ENCODE results near the gene S100A8. TPM values are rescaled to one million over a fixed set of nuclear protein-coding genes. Genes with fewer than 3 reads are reported as not detected.

The S100A8 gene
- total RNA-seq, 4 donors from 2014 or later: 50.4 to 402 (median 59.6) TPM

DNA sequence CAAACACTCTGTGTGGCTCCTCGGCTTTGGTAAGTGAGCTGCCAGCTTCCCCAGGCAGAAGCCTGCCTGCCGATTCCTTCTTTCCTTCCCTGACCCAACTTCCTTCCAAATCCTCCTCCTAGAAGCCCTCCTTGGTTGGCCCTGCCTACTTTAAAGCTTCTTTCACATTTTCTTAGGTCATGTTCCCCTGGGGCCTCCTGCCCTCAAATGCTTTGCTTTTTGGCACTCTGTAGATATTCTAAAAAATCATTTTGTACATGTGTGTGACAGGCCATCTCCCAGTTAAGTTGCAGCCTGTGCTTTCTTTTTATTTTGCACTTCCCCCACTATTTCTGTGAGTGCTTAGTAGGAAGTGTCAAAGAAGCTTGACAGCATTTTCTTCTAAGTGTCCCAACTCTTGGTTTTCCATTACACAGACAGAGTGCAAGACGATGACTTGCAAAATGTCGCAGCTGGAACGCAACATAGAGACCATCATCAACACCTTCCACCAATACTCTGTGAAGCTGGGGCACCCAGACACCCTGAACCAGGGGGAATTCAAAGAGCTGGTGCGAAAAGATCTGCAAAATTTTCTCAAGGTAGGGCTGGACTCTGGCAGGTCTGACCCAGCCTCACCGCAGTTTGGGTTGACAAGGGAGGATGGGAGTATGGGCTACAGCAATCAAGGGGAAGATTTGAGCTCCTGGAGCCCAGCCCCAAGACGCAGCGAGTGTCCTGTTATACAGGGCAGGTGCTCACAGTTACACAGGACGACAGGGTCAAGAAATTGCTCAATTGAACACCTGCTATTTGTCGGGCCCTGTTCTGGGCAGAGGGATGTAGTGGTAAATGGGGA is 32.8 kb downstream of the S100A8 start, which contains the start of gene S100A9:
Gene S100A9 (plus strand): TSS at position 2 of the 838 bp plus-strand sequence. CDS start 430 bp downstream, at position 432.
- no peak for DNase-seq (ENCODE audit: low spot score)
- ATAC-seq (ENCODE audit: low FRiP score): no peak
- TF ChIP-seq, protein P1, sequence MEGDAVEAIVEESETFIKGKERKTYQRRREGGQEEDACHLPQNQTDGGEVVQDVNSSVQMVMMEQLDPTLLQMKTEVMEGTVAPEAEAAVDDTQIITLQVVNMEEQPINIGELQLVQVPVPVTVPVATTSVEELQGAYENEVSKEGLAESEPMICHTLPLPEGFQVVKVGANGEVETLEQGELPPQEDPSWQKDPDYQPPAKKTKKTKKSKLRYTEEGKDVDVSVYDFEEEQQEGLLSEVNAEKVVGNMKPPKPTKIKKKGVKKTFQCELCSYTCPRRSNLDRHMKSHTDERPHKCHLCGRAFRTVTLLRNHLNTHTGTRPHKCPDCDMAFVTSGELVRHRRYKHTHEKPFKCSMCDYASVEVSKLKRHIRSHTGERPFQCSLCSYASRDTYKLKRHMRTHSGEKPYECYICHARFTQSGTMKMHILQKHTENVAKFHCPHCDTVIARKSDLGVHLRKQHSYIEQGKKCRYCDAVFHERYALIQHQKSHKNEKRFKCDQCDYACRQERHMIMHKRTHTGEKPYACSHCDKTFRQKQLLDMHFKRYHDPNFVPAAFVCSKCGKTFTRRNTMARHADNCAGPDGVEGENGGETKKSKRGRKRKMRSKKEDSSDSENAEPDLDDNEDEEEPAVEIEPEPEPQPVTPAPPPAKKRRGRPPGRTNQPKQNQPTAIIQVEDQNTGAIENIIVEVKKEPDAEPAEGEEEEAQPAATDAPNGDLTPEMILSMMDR (IDR thresholded peaks at IDR 0.05): no peak

DNA sequence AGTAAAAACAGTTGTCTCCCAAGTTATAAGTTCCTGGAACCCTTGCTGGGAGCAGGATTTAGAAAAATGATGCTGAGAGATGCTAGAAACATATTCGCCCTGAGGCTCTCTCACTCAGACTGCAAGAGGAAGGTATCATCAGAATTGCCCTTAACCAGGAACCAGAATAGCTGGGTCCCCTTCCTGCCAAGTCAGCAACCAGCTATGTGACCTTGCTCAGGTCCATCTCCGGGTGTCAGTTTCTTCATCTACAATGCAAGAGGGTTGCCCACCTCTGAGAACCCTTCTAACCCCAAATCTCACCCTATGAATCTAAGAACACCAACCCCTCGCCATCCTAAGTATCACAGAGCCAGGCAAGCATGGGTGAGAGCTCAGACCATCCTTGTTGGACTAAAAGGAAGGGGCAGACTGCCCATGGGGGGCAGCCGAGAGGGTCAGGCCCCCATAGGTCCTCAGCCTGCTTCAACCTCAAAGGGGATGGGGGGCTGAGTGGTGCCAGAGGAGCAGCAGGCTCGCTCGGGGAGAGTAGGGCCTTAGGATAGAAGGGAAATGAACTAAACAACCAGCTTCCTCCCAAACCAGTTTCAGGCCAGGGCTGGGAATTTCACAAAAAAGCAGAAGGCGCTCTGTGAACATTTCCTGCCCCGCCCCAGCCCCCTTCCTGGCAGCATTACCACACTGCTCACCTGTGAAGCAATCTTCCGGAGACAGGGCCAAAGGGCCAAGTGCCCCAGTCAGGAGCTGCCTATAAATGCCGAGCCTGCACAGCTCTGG is 33.6 kb downstream of the S100A8 start:
- DNase-seq (ENCODE audit: low spot score) (no peak), ATAC-seq (ENCODE audit: low FRiP score) (peak; percentile 70)
- TF ChIP-seq, protein P1 (IDR thresholded peaks at IDR 0.05): no peak

DNA sequence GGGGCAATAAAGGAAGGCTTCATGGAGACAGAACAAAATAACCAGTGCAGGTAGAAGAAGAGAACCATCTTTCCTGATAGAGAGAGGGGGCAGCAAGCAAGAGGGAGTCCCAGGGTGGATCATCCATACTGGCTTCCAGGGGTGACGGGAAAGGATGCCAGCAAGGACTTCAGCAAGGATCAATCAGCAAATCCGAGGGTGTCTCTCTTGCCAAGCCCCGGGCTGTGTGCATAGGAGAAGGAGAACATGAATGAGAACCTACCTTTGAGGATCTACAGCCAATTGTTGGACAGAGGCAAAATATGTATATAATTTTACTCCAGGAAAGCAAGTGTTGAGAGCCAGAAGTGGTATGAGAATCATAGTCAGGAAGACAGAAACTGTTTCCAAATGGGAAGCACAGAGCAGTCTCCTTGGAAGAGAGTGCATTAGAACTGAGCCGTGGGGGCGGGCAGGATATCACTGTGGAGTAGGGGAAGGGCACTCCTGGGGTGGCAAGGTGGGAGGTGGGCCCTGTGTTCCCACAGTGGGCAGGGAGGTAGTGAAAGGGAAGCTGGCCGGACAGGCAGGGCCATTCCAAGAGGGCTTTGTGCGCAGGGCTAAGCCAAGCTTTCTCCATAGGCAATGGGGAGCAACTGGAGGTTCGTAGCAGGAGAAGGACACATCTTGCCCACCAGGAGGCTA is 34.3 kb downstream of the S100A8 start:
- ATAC-seq (ENCODE audit: low FRiP score) (no peak), DNase-seq (ENCODE audit: low spot score) (no peak)
- TF ChIP-seq, protein P1 (IDR thresholded peaks at IDR 0.05): no peak

DNA sequence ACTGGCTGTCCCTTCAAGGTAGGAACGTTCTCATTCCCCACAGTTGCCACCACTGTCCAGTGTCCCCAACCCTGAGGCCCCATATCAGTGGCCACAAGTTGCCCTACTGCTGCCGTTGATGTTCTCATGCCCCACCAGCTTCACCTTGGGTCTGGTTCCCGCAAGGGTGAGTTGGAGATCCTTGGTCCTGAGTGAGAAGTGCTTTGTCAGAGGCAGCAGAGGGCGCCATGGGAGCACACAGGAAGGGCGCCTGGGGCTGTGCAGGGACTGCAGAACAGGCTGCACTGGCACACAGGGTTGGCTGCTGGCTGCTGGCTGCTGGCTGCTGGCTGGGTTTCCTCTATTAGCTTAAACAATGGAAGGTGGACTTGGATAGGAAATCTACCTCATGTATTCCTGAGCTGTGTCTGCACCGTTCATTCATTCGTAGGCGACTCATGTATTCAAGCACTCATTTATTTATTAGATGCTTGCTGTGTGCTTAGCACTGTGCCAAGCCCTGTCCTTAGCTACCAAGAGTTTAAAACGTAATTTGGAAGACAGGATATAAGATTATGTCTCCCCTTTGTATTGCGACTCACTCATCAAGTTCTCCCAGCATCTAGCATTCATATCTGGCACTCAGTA is 35.3 kb downstream of the S100A8 start:
- TF ChIP-seq, protein P1 (IDR thresholded peaks at IDR 0.05): no peak
- no peak for ATAC-seq (ENCODE audit: low FRiP score)
- DNase-seq (ENCODE audit: low spot score): no peak

DNA sequence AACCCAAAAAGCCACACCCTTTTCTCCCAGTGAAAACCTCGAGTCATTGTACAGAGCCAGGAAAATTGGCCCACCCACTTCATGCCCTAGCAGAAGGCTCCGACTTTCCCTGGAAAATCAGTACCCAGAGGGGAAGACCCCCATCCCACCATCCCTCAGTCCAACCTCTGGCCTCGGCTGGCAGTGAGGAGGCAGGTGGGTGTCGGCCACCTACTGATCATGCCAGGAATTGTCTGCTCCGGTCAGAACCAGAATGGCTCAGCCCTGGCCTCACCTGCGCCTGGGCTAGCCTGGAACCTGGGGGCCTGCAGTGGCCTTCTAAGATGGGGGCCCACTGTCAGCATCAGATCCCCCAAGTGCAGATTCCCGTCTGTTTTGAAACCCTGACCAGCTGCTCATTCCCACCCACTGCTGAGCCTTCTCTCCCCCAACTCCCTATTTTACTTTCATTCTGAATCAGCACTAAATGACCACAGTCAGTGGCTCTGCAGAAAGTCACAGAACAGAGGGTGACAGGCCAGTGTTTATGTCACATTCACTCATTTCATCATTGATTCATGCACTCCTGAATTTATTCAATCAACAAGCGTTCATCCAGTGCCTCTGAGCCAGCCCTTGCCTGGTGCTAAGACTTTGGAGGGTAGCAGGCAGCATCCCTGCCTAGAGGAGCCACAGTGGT is 36.2 kb downstream of the S100A8 start:
- DNase-seq (ENCODE audit: low spot score): no peak
- TF ChIP-seq, protein P1 (IDR thresholded peaks at IDR 0.05): no peak
- ATAC-seq (ENCODE audit: low FRiP score): no peak
